Mucosa of gallbladder (tissue), 1 donor: Measurements from ENCODE around the gene CMIP. TPM values are rescaled to one million over a fixed set of nuclear protein-coding genes. Genes with fewer than 3 reads are reported as not detected.
"Not testable (repeated sequence)": the region's sequence is repeated elsewhere in the genome, so short reads cannot be mapped to it uniquely, and the experiment has no call there.

ENCODE experiments used
- DNase-seq: peaks from one replicate; pipeline ENCODE4 v3.0.0-alpha.2; 2020; ENCODE audit warnings: low spot score
- total RNA-seq: library from RNA; stranded (reverse); gene quantifications from one replicate; pipeline ENCODE4 v1.2.1, GENCODE V29; 2021
- donor health status: DM: no; HTN: no; CAD: no.

CMIP gene
- total RNA-seq, 1 donor from 2014 or later = 95.5 TPM

- DNase-seq = no peak
Observed at GRCh38 chr16:81681311-81681710, 236.7 kb downstream of the CMIP start.

GRCh38 chr16:81684242-81684837, 239.7 kb downstream of the CMIP start:
- no peak for DNase-seq

- DNase-seq = no peak
Observed at GRCh38 chr16:81684901-81685300, 240.3 kb downstream of the CMIP start.

GRCh38 chr16:81686391-81687130, 242.0 kb downstream of the CMIP start:
- DNase-seq = no peak

GRCh38 chr16:81687131-81687456, 242.5 kb downstream of the CMIP start:
- DNase-seq = no peak

- DNase-seq = no peak
Observed at GRCh38 chr16:81688182-81688581, 243.6 kb downstream of the CMIP start.

GRCh38 chr16:81688839-81689238, 244.2 kb downstream of the CMIP start:
- DNase-seq = not testable (repeated sequence)

GRCh38 chr16:81692021-81692420, 247.4 kb downstream of the CMIP start:
- DNase-seq = no peak

GRCh38 chr16:81692571-81692970, 248.0 kb downstream of the CMIP start:
- no peak for DNase-seq

GRCh38 chr16:81693041-81693743, 248.6 kb downstream of the CMIP start:
- peak; percentile 53 for DNase-seq

- no peak for DNase-seq
Observed at GRCh38 chr16:81693744-81694303, 249.2 kb downstream of the CMIP start.

GRCh38 chr16:81694494-81695280, 250.1 kb downstream of the CMIP start:
- no peak for DNase-seq

- DNase-seq = no peak
Observed at GRCh38 chr16:81695321-81696165, 250.9 kb downstream of the CMIP start.

- no peak for DNase-seq
Observed at GRCh38 chr16:81696166-81696960, 251.8 kb downstream of the CMIP start.

- peak; percentile 48 for DNase-seq
Observed at GRCh38 chr16:81696961-81697615, 252.5 kb downstream of the CMIP start.

- DNase-seq = no peak
Observed at GRCh38 chr16:81697616-81698309, 253.2 kb downstream of the CMIP start.

GRCh38 chr16:81698310-81698641, 253.7 kb downstream of the CMIP start:
- no peak for DNase-seq

- DNase-seq = no peak
Observed at GRCh38 chr16:81699596-81699995, 255.0 kb downstream of the CMIP start.
